ENCODE measurements around the gene SLC25A22. TPM values are rescaled to one million over a fixed set of nuclear protein-coding genes. Genes with fewer than 3 reads are reported as not detected.

SLC25A22 gene
- total and polyA plus RNA-seq, 2 donors (not counting 1 experiment from before 2014, with no cell fraction given) = 25.7 to 45.7 TPM

DNA sequence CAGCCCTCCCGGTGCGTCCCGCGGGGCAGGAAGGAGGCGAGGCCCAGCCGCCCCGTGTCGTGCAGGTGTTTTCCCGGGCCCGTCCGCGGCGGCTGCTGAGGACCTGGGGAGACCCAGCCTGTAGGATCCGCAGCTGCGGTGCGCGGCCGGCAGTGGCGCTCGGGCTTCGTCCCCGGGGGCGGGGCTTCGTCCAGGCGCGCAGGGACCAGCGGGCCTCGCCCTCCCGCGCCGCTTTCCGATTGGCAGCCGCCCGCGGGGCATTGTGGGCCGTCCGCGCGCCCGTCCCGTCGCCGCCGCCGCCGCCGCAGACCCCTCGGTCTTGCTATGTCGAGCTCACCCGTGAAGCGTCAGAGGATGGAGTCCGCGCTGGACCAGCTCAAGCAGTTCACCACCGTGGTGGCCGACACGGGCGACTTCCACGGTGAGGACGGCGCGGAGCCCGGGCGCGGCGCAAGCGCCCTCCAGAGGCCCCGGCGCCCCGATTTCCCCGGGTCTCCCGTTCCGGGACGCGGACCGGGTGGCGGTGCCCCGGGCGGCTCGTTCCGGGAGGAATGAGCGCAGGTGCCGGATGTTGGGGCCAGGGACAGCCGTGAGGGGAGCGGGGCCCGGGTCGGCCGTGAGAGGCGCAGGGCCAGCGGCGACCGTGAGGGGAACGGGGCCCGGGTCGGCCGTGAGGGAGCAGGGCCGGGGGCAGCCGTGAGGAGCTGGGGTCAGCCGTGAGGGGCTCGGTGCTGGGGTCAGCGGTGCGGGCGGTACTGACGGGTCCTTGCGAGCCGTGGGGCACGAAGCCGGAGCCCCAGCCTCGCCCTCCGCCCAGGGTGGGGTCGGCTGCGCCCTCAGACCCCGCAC, 50.7 kb downstream of the SLC25A22 start, which contains the start of gene TALDO1:
Gene TALDO1, plus strand, starts transcription at position 307 of the 849 bp plus-strand sequence. Its CDS starts 18 bp downstream, at position 325.
- Mint-ChIP-seq H3K27me3 (no peaks in the 10 kb centered on the region), H3K4me3 (peak within 1 kb of the TSS; percentile 88), H3K27ac (peak within 1 kb of the TSS; percentile 83), H3K9me3 (ENCODE audit: insufficient read depth) (no peaks in the 10 kb centered on the region), H3K4me1 (peaks cover 16% of the 10 kb centered on the region)
- H3K9ac ChIP-seq (ENCODE audit: low read length) = peak within 1 kb of the TSS; percentile 73
- TF ChIP-seq, protein P1, sequence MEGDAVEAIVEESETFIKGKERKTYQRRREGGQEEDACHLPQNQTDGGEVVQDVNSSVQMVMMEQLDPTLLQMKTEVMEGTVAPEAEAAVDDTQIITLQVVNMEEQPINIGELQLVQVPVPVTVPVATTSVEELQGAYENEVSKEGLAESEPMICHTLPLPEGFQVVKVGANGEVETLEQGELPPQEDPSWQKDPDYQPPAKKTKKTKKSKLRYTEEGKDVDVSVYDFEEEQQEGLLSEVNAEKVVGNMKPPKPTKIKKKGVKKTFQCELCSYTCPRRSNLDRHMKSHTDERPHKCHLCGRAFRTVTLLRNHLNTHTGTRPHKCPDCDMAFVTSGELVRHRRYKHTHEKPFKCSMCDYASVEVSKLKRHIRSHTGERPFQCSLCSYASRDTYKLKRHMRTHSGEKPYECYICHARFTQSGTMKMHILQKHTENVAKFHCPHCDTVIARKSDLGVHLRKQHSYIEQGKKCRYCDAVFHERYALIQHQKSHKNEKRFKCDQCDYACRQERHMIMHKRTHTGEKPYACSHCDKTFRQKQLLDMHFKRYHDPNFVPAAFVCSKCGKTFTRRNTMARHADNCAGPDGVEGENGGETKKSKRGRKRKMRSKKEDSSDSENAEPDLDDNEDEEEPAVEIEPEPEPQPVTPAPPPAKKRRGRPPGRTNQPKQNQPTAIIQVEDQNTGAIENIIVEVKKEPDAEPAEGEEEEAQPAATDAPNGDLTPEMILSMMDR (IDR thresholded peaks at IDR 0.05) = no peak
- H3K4me3 ChIP-seq (ENCODE audit: control extremely low read depth in 1 of 5, extremely low read depth in 1 of 5, insufficient read depth in 1 of 5, low read depth in 2 of 5, low read length in 4 of 5) = peak within 1 kb of the TSS; percentile 56 to 88 (median 73)
- H2AFZ ChIP-seq (ENCODE audit: insufficient read depth, low read depth, low read length, poor library complexity, severe bottlenecking) = peak within 1 kb of the TSS; percentile 85
- H4K20me1 ChIP-seq (ENCODE audit: control insufficient read depth, insufficient read depth, low read length, poor library complexity, severe bottlenecking) = peaks cover 40% of the 10 kb centered on the region
- intact Hi-C loops (cut with micrococcal nuclease) = loop anchor here (1.0 to 5.0 kb wide), 5 partner anchors 19 to 185 kb away; partner anchors contain the start of genes GATD1, LMNTD2 and RASSF7
- ATAC-seq (ENCODE audit: low read depth) (peak; percentile 97), DNase-seq (peak; percentile 90)
- H3K79me2 ChIP-seq (ENCODE audit: control insufficient read depth, insufficient read depth, low read length) = peaks cover 45% of the 10 kb centered on the region
- H3K4me2 ChIP-seq (replicated peaks; ENCODE audit: low read depth, low read length, poor library complexity, severe bottlenecking) = peak within 1 kb of the TSS; percentile 97
- ChIA-PET POLR2A (no interaction called here), CTCF (interaction anchor here (0.6 to 1.9 kb wide), 11 partner anchors 17 to 193 kb away, joined by 3 to 13 read pairs (median 4); partner anchors contain the start of genes DEAF1 and TMEM80)
- no peaks in the 10 kb centered on the region for H3K36me3 ChIP-seq (replicated peaks in 1 of 2; ENCODE audit: control extremely low read depth in 1 of 2, control insufficient read depth in 1 of 2, extremely low read depth in 1 of 2, insufficient read depth in 2 of 2, low read length in 1 of 2)
- H3K4me1 ChIP-seq (ENCODE audit: control insufficient read depth in 2 of 2, insufficient read depth in 2 of 2, low read length in 2 of 2) = peaks cover 17 to 27% of the 10 kb centered on the region in 2 donors
- under 1% methylated on average over 112 of the region's 112 CpGs for WGBS (ENCODE audit: insufficient coverage)
- H3K9me3 ChIP-seq (ENCODE audit: control extremely low read depth in 1 of 3, control insufficient read depth in 2 of 3, insufficient read depth in 1 of 3, low read length in 2 of 3) = no peaks in the 10 kb centered on the region
- H3K27ac ChIP-seq (ENCODE audit: low read length in 2 of 2) = peak within 1 kb of the TSS; percentile 31 to 77
- H3K27me3 ChIP-seq (replicated peaks in 1 of 4; ENCODE audit: control extremely low read depth in 1 of 4, control insufficient read depth in 3 of 4, insufficient read depth in 4 of 4, low read length in 3 of 4) = no peaks in the 10 kb centered on the region
